PC-3 (cell line): ENCODE data around the gene CCDC201. TPM values are rescaled to one million over a fixed set of nuclear protein-coding genes. Genes with fewer than 3 reads are reported as not detected.

Experiments
- ATAC-seq: fragments of 200-7000 bp; cut with Tn5 transposase; 2 replicates; pipeline ENCODE4 v1.9.1; 2020; ENCODE audit warnings: mild to moderate bottlenecking, moderate library complexity
- BruUV-seq: library from RNA; stranded (reverse); fragments of 400-500 nt; replicated peaks from 2 replicates; lab custom pipeline; 2021; lab: Mats Ljungman, UMichigan
- CTCF ChIA-PET: fragments of 300-600 bp; sonication (Branson Sonifier 250); formaldehyde crosslinking; loops from one replicate; lab custom pipeline; 2022; ENCODE audit warnings: antibody characterized with exemption; lab: Charles Lee
- POLR2A ChIA-PET: fragments of 300-600 bp; sonication (Branson Sonifier 250); formaldehyde crosslinking; loops from one replicate; lab custom pipeline; 2022; ENCODE audit warnings: antibody characterized with exemption; ENCODE audit not compliant: unreplicated experiment; lab: Charles Lee
- DNase-seq: peaks from one replicate; pipeline ENCODE4 v3.0.0-alpha.2; 2015
- H2AFZ ChIP-seq: fragments of 300-600 bp; sonication (generic); 2 replicates; pipeline ENCODE4 v1.6.0; 2016; ENCODE audit warnings: antibody characterized with exemption, low read length
- H3F3A ChIP-seq: fragments of 300-600 bp; sonication (generic); one replicate; pipeline ENCODE4 v1.6.0; 2017; ENCODE audit warnings: antibody characterized with exemption, low read length, control low read depth, mild to moderate bottlenecking; ENCODE audit not compliant: unreplicated experiment
- H3K27ac ChIP-seq: fragments of 300-600 bp; sonication (generic); 2 replicates; pipeline ENCODE4 v1.5.1; 2016; ENCODE audit warnings: mild to moderate bottlenecking, low read length
- H3K27me3 ChIP-seq: fragments of 300-600 bp; sonication (generic); 2 replicates; pipeline ENCODE4 v1.6.1; 2016; ENCODE audit warnings: low read length, mixed read lengths
- H3K36me3 ChIP-seq: fragments of 300-600 bp; sonication (generic); 2 replicates; pipeline ENCODE4 v1.6.1; 2016; ENCODE audit warnings: low read depth, mixed run types, low read length, mixed read lengths
- H3K4me1 ChIP-seq: fragments of 300-600 bp; sonication (generic); 2 replicates; pipeline ENCODE4 v1.5.1; 2016; ENCODE audit warnings: low read length; ENCODE audit not compliant: insufficient read depth
- H3K4me2 ChIP-seq: fragments of 300-600 bp; sonication (generic); 2 replicates; pipeline ENCODE4 v1.6.0; 2016; ENCODE audit warnings: low read length
- H3K4me3 ChIP-seq: fragments of 300-600 bp; sonication (generic); 2 replicates; pipeline ENCODE4 v1.5.1; 2016; ENCODE audit warnings: mild to moderate bottlenecking, low read length, mixed read lengths
- H3K79me2 ChIP-seq: fragments of 300-600 bp; sonication (generic); 2 replicates; pipeline ENCODE4 v1.6.1; 2017; ENCODE audit warnings: low read length, mixed read lengths
- H3K9ac ChIP-seq: fragments of 300-600 bp; sonication (generic); 2 replicates; pipeline ENCODE4 v1.6.0; 2016; ENCODE audit warnings: mild to moderate bottlenecking, low read length
- H3K9me2 ChIP-seq: fragments of 300-600 bp; sonication (generic); replicated peaks from 2 replicates; pipeline ENCODE4 v1.6.1; 2016; ENCODE audit warnings: mixed run types, low read length, mixed read lengths
- H3K9me3 ChIP-seq: fragments of 300-600 bp; sonication (generic); 2 replicates; pipeline ENCODE4 v1.6.1; 2016; ENCODE audit warnings: low read length, mixed read lengths
- H4K20me1 ChIP-seq: fragments of 300-600 bp; sonication (generic); 2 replicates; pipeline ENCODE4 v1.6.1; 2016; ENCODE audit warnings: low read length, mixed read lengths
- EZH2 ChIP-seq: fragments of 300-600 bp; sonication (generic); IDR thresholded peaks from one replicate; pipeline ENCODE4 v1.6.1; 2017; ENCODE audit warnings: antibody characterized with exemption, mild to moderate bottlenecking, low read length; ENCODE audit not compliant: unreplicated experiment
- EZH2phosphoT487 ChIP-seq: fragments of 300-600 bp; sonication (generic); IDR thresholded peaks from 2 replicates; pipeline ENCODE4 v1.6.1; 2018; ENCODE audit warnings: mild to moderate bottlenecking, antibody characterized with exemption, low read length, borderline replicate concordance
- intact Hi-C: fragments of 100-400 bp; cut with micrococcal nuclease; formaldehyde crosslinking; loops from 2 replicates; pipeline ENCODE4 v1.9.0; 2023
- total RNA-seq: library from RNA; depleted of rRNA; stranded (reverse); fragments of >200 nt; gene quantifications from 2 replicates; pipeline ENCODE4 v1.2.3, GENCODE V29; 2014
- TF ChIP-seq, protein P1 (sequence below): fragments of 300-600 bp; sonication (generic); conservative IDR thresholded peaks from 2 replicates; pipeline ENCODE4 v1.5.1; 2017; ENCODE audit warnings: antibody characterized with exemption, low read depth, mild to moderate bottlenecking, low read length

Gene CCDC201
- total RNA-seq, 1 experiment from 2014 or later: 0.11 TPM

- CTCF ChIA-PET: no interaction called here
- no TSS peak for BruUV-seq
Observed at GRCh38 chr7:45914911-45915310, 42.0 kb upstream of the CCDC201 start.

GRCh38 chr7:45912972-45913371 is 40.1 kb upstream of the CCDC201 start:
- Histone ChIP-seq H3K9me3 (no peaks in the 10 kb centered on the region), H3K79me2 (no peaks in the 10 kb centered on the region), H3K4me3 (no peak overlapping the region), H2AFZ (no peak overlapping the region), H3K4me1 (peaks cover 3% of the 10 kb centered on the region; the same call in 1 of the 2 replicates), H3K27me3 (no peaks in the 10 kb centered on the region), H4K20me1 (no peaks in the 10 kb centered on the region), H3K9me2 (no peaks in the 10 kb centered on the region), H3K9ac (no peak overlapping the region), H3K27ac (no peak overlapping the region), H3F3A (no peaks in the 10 kb centered on the region), H3K4me2 (no peak overlapping the region), H3K36me3 (peaks cover 7% of the 10 kb centered on the region; the same call in 1 of the 2 replicates)
- intact Hi-C loops: no loop called here
- POLR2A ChIA-PET: no interaction called here
- ATAC-seq (no peak), DNase-seq (no peak)
- TF ChIP-seq, protein P1, sequence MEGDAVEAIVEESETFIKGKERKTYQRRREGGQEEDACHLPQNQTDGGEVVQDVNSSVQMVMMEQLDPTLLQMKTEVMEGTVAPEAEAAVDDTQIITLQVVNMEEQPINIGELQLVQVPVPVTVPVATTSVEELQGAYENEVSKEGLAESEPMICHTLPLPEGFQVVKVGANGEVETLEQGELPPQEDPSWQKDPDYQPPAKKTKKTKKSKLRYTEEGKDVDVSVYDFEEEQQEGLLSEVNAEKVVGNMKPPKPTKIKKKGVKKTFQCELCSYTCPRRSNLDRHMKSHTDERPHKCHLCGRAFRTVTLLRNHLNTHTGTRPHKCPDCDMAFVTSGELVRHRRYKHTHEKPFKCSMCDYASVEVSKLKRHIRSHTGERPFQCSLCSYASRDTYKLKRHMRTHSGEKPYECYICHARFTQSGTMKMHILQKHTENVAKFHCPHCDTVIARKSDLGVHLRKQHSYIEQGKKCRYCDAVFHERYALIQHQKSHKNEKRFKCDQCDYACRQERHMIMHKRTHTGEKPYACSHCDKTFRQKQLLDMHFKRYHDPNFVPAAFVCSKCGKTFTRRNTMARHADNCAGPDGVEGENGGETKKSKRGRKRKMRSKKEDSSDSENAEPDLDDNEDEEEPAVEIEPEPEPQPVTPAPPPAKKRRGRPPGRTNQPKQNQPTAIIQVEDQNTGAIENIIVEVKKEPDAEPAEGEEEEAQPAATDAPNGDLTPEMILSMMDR: no peak
- BruUV-seq: no TSS peak
- CTCF ChIA-PET: no interaction called here

More at GRCh38 chr7:45914911-45915310, 42.0 kb upstream of the CCDC201 start:
- Histone ChIP-seq H3K79me2 (peaks cover 10% of the 10 kb centered on the region; the same call in 1 of the 2 replicates), H3K4me1 (peaks cover 20% of the 10 kb centered on the region), H3K9me2 (no peaks in the 10 kb centered on the region), H3K36me3 (peaks cover 7% of the 10 kb centered on the region; the same call in 1 of the 2 replicates), H3K27ac (no peak overlapping the region), H3F3A (no peaks in the 10 kb centered on the region), H3K9me3 (no peaks in the 10 kb centered on the region), H3K4me3 (no peak overlapping the region), H3K4me2 (no peak overlapping the region), H4K20me1 (peaks cover 3% of the 10 kb centered on the region; the same call in 1 of the 2 replicates), H3K27me3 (no peaks in the 10 kb centered on the region), H3K9ac (no peak overlapping the region), H2AFZ (no peak overlapping the region)
- TF ChIP-seq EZH2 (no peak), EZH2phosphoT487 (no peak)
- TF ChIP-seq, protein P1: no peak
- intact Hi-C loops: loop anchor here (5.0 kb wide), 1 partner anchor 1187 kb away; no protein-coding TSS in a partner anchor
- no peak for ATAC-seq
- DNase-seq: no peak
- POLR2A ChIA-PET: no interaction called here

- peaks cover 7% of the 10 kb centered on the region; the same call in 1 of the 2 replicates for H3K36me3 ChIP-seq
- no peaks in the 10 kb centered on the region for H3K27me3 ChIP-seq
- H3K4me3 ChIP-seq: no peak overlapping the region
- no peaks in the 10 kb centered on the region for H3K79me2 ChIP-seq
- no peak overlapping the region for H3K27ac ChIP-seq
- ATAC-seq: no peak
- TF ChIP-seq EZH2: no peak
- TF ChIP-seq, protein P1: no peak
- DNase-seq: no peak
- ChIA-PET POLR2A (no interaction called here), CTCF (interaction anchor here (0.5 kb wide), 1 partner anchor 99 kb away, joined by 8 read pairs; no protein-coding TSS in a partner anchor)
- no peaks in the 10 kb centered on the region for H3K9me2 ChIP-seq
- H3K4me1 ChIP-seq: no peaks in the 10 kb centered on the region
- H3K4me2 ChIP-seq: no peak overlapping the region
- no peaks in the 10 kb centered on the region for H3F3A ChIP-seq
- no peak overlapping the region for H2AFZ ChIP-seq
- no peaks in the 10 kb centered on the region for H4K20me1 ChIP-seq
- no TSS peak for BruUV-seq
- no peaks in the 10 kb centered on the region for H3K9me3 ChIP-seq
- H3K9ac ChIP-seq: no peak overlapping the region
- intact Hi-C loops: no loop called here
Observed at GRCh38 chr7:45911311-45911710, 38.4 kb upstream of the CCDC201 start.
